Neural cell (in vitro differentiated cells): ENCODE results near the gene VN1R5.

Experiments used
- EZH2 ChIP-seq: fragments of 200-600, 300-800 bp; shearing (Covaris generic), sonication (generic); IDR thresholded peaks from 2 replicates; pipeline ENCODE4 v1.6.1; 2014; ENCODE audit warnings: antibody characterized with exemption, low read length, borderline replicate concordance, mild to moderate bottlenecking; ENCODE audit not compliant: insufficient read depth, poor library complexity, severe bottlenecking
- MXI1 ChIP-seq: fragments of 450-650 bp; conservative IDR thresholded peaks from 2 replicates; pipeline ENCODE4 v1.6.1; 2014; ENCODE audit warnings: antibody characterized with exemption, mild to moderate bottlenecking; ENCODE audit not compliant: poor library complexity, severe bottlenecking
- POLR2AphosphoS5 ChIP-seq: IDR thresholded peaks from 2 replicates; pipeline ENCODE4 v1.6.1; 2012
- REST ChIP-seq: IDR thresholded peaks from 2 replicates; pipeline ENCODE4 v1.6.1; 2012; ENCODE audit warnings: borderline replicate concordance
- SMC3 ChIP-seq: fragments of 450-650 bp; conservative IDR thresholded peaks from 2 replicates; pipeline ENCODE4 v1.6.1; 2014; ENCODE audit warnings: antibody characterized with exemption, mild to moderate bottlenecking, moderate library complexity; ENCODE audit not compliant: poor library complexity
- TAF1 ChIP-seq: IDR thresholded peaks from 2 replicates; pipeline ENCODE4 v1.6.1; 2012; ENCODE audit warnings: low read depth
- TF ChIP-seq, protein P1 (sequence below): fragments of 450-650 bp; IDR thresholded peaks from 2 replicates; pipeline ENCODE4 v1.5.1; 2014; ENCODE audit warnings: antibody characterized with exemption, mild to moderate bottlenecking, moderate library complexity; ENCODE audit not compliant: poor library complexity, severe bottlenecking

- TF ChIP-seq, protein P1, sequence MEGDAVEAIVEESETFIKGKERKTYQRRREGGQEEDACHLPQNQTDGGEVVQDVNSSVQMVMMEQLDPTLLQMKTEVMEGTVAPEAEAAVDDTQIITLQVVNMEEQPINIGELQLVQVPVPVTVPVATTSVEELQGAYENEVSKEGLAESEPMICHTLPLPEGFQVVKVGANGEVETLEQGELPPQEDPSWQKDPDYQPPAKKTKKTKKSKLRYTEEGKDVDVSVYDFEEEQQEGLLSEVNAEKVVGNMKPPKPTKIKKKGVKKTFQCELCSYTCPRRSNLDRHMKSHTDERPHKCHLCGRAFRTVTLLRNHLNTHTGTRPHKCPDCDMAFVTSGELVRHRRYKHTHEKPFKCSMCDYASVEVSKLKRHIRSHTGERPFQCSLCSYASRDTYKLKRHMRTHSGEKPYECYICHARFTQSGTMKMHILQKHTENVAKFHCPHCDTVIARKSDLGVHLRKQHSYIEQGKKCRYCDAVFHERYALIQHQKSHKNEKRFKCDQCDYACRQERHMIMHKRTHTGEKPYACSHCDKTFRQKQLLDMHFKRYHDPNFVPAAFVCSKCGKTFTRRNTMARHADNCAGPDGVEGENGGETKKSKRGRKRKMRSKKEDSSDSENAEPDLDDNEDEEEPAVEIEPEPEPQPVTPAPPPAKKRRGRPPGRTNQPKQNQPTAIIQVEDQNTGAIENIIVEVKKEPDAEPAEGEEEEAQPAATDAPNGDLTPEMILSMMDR = no peak
- TF ChIP-seq REST = no peak
- TF ChIP-seq POLR2AphosphoS5 = no peak
- TF ChIP-seq SMC3 = no peak
- no peak for TF ChIP-seq EZH2
- no peak for TF ChIP-seq TAF1
- no peak for TF ChIP-seq MXI1
These were observed 39.4 kb downstream of the VN1R5 start for GRCh38 chr1:247295274-247295684.
